Measurements from ENCODE around the gene SLCO1A2. TPM values are rescaled to one million over a fixed set of nuclear protein-coding genes. Genes with fewer than 3 reads are reported as not detected.

The SLCO1A2 gene, protein sequence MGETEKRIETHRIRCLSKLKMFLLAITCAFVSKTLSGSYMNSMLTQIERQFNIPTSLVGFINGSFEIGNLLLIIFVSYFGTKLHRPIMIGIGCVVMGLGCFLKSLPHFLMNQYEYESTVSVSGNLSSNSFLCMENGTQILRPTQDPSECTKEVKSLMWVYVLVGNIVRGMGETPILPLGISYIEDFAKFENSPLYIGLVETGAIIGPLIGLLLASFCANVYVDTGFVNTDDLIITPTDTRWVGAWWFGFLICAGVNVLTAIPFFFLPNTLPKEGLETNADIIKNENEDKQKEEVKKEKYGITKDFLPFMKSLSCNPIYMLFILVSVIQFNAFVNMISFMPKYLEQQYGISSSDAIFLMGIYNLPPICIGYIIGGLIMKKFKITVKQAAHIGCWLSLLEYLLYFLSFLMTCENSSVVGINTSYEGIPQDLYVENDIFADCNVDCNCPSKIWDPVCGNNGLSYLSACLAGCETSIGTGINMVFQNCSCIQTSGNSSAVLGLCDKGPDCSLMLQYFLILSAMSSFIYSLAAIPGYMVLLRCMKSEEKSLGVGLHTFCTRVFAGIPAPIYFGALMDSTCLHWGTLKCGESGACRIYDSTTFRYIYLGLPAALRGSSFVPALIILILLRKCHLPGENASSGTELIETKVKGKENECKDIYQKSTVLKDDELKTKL
- total RNA-seq: 0.05 TPM

GRCh38 chr12:21334771-21335325 is at the start of gene SLCO1A2:
SLCO1A2 (minus strand) TSS chr12:21334917; CDS start chr12:21334647, 270 bp downstream.

DNA sequence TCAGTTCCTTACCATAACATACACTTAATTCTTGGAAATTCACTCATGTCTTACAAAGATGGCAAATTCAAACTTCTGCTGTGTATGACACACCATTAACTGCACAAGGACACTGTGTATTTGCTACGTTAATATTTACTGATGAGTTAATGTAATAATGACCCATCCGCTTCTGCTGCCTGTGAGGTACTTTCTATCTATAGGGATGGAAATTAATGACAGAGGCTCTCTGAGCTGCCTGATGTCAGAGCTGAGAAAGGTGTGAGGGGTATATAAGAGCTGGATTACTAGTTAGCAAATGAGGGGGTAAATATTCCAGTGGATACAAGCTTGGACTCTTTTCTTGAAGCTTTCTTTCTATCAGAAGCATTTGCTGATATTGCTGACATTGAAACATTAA is 37.9 kb upstream of the SLCO1A2 start, which contains the start of gene IAPP:
Gene IAPP, plus strand, starts transcription at position 301 of the 400 bp plus-strand sequence. CDS start 450 bp downstream, outside the sequence.

Other genes with a start within 250 kb of the SLCO1A2 start
- gene SLCO1B1, start 203.7 kb downstream of the SLCO1A2 start, total RNA-seq: not detected
- gene IAPP, start 38.0 kb upstream of the SLCO1A2 start, total RNA-seq: not detected
- 32.7 TPM for gene PYROXD1, start 102.7 kb upstream of the SLCO1A2 start, total RNA-seq
- gene RECQL, start 166.7 kb upstream of the SLCO1A2 start, total RNA-seq: 45.0 TPM
- gene GOLT1B, start 166.9 kb upstream of the SLCO1A2 start, total RNA-seq: 49.8 TPM
- 6.8 TPM for gene SPX, start 191.4 kb upstream of the SLCO1A2 start, total RNA-seq